ENCODE results near the gene MAP4K1.
A peak's percentile ranks its signal among the peaks of the same experiment; 100 is the strongest.

MAP4K1 gene

GRCh38 chr19:38549942-38550341 is 67.8 kb downstream of the MAP4K1 start:
- FAIRE-seq: no peak
- no peak for TF ChIP-seq CTCF (IDR thresholded peaks at IDR 0.05; ENCODE audit: insufficient read depth, missing control alignments)
- DNase-seq (ENCODE audit: insufficient read length, low spot score): no peak

DNA sequence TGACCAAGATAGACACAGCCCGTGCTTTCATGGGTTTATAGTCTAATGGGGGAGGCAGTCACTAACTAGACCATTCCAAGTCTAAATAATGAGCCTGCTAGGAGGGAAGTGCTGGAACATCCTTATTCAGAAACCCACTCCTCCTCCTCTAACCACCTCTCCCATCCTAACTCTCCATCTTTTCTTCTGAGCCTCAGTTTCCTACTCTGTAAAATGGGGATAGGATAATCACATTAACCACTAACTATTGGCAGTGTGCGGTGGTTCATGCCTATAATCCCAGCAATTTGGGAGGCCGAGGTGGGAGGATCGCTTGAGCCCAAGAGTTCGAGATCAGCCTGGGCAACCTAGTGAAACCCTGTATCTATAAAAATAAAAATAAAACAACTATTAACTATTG is 68.7 kb downstream of the MAP4K1 start:
- no peak for TF ChIP-seq CTCF (IDR thresholded peaks at IDR 0.05; ENCODE audit: insufficient read depth, missing control alignments)
- no peak for FAIRE-seq
- no peak for DNase-seq (ENCODE audit: insufficient read length, low spot score)

DNA sequence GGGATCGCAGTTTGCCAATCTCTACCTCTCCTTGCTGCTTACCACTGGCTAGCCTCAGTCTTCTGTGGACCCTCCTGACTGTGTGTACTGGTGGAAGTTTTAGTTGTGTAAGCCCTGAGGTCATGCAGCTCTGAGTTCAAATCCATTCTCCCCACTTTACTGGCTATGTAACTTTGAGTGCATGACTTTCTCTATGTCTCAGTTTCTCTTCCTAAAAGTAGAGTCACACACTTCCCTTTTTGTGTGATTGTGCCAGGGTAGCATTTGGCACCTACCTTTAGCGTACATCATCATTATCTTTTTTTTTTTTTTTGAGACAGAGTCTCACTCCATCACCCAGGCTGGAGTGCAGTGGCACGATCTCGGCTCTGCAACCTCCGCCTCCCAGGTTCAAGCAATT is 70.3 kb downstream of the MAP4K1 start:
- no peak for TF ChIP-seq CTCF (IDR thresholded peaks at IDR 0.05; ENCODE audit: insufficient read depth, missing control alignments)
- DNase-seq (ENCODE audit: insufficient read length, low spot score) (no peak), FAIRE-seq (no peak)

DNA sequence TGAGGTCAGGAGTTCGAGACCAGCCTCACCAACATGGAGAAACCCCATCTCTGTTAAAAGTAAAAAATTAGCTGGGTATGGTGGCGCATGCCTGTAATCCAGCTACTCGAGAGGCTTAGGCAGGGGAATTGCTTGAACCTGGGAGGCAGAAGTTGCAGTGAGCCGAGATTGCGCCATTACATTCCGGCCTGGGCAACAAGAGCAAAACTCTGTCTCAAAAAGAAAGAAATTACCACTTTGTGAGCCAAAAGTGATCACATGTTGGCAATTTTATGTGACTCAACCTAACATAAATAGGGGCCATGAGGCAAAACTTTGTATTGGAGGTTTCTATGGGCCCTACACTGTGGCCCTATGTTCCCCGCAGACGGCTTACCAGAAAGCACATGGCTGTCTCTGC is 72.2 kb downstream of the MAP4K1 start:
- FAIRE-seq: no peak
- no peak for TF ChIP-seq CTCF (IDR thresholded peaks at IDR 0.05; ENCODE audit: insufficient read depth, missing control alignments)
- DNase-seq (ENCODE audit: insufficient read length, low spot score): no peak

DNA sequence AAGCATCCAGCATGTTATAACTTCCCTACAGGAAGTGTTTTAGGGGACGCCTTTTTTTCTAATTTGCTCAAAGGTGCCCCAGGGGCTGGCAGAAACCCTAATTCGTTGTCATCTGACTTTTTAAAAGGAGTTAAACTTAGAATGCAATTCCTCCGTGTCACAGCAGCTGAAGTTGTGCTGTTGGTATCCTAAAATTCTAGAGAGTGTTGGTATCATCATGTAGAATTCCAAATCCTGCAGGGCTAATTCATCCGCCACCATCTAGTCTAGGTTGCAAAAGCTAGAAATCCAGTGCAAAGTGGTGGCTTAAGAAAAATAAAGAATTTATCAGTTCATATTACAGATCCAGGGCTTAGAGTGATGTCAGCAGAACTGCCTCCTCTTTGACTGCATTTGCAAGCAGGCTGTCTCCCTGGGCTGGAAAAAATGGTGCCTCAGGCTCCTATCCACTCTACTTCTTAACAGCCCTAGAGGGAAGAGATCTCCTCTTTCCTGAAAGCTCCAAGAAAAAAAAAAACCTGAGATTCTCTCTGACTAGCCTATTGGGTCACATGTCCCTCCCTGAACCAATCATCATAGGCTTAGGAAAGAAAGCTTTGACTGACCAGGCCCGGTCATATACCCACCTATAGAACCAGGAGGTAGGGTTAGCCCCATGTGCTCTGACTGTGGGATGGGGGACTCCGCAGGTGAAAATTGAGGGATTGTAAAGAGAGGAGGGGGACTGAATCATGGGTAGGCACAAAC is 73.0 kb downstream of the MAP4K1 start:
- FAIRE-seq (no peak), DNase-seq (ENCODE audit: insufficient read length, low spot score) (no peak)
- no peak for TF ChIP-seq CTCF (IDR thresholded peaks at IDR 0.05; ENCODE audit: insufficient read depth, missing control alignments)

DNA sequence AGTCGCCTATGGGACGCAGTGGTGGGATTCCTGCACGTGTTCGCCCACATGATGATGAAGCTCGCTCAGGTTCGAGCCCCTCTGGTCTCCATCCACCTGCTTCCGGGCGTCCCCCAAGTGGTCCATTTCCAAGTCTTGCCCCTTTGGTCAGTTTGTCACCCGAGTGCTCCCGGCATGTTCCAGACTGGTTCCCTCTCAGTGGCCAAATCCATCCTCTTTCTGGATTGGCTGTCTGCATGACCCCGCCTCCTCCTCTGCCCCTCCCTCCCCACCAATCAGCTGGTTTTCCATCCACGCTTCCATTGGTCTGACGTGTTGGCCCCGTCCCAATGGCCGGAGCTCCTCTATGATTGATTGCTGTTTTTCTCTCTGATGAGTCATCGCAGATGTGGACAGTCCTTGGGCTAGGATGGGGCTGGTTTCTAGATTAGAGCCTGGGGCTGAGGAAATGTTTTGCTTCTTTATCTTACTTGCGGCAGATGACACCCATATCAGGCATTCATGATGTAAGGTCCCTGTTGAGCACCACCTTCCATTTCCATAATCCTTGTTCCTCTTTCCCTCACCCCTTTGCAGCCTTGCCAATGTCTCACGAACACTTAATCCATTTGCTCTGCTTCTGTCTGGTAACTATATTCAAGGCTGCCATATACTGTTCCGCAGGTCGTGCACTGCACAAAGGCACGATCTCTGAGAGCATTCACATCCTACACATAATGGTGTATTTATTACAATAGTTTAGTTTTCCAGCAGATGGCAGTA is 73.8 kb downstream of the MAP4K1 start:
- FAIRE-seq: no peak

More for the DNA sequence above, 73.8 kb downstream of the MAP4K1 start:
- TF ChIP-seq CTCF (IDR thresholded peaks at IDR 0.05; ENCODE audit: insufficient read depth, missing control alignments): peak; percentile 51
- peak; percentile 60 for DNase-seq (ENCODE audit: insufficient read length, low spot score)

All from D721Med (cell line).